22Rv1 (cell line): ENCODE measurements around the gene CCDC185.

Experiments
- CTCF ChIP-seq: fragments of 450-650 bp; IDR thresholded peaks from 2 replicates; pipeline ENCODE4 v1.5.1; 2017; ENCODE audit warnings: mild to moderate bottlenecking
- ZFX ChIP-seq: fragments of 450-650 bp; IDR thresholded peaks from 2 replicates; pipeline ENCODE4 v1.6.1; 2017; ENCODE audit warnings: antibody characterized with exemption, borderline replicate concordance

- TF ChIP-seq CTCF, result no peak
- no peak for TF ChIP-seq ZFX
These were observed 7.2 kb upstream of the CCDC185 start for GRCh38 chr1:223386013-223386412.
